ENCODE data around the gene VPS13D.

GRCh38 chr1:12371053-12371452, 141.2 kb downstream of the VPS13D start:
- TF ChIP-seq, protein P1, sequence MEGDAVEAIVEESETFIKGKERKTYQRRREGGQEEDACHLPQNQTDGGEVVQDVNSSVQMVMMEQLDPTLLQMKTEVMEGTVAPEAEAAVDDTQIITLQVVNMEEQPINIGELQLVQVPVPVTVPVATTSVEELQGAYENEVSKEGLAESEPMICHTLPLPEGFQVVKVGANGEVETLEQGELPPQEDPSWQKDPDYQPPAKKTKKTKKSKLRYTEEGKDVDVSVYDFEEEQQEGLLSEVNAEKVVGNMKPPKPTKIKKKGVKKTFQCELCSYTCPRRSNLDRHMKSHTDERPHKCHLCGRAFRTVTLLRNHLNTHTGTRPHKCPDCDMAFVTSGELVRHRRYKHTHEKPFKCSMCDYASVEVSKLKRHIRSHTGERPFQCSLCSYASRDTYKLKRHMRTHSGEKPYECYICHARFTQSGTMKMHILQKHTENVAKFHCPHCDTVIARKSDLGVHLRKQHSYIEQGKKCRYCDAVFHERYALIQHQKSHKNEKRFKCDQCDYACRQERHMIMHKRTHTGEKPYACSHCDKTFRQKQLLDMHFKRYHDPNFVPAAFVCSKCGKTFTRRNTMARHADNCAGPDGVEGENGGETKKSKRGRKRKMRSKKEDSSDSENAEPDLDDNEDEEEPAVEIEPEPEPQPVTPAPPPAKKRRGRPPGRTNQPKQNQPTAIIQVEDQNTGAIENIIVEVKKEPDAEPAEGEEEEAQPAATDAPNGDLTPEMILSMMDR (IDR thresholded peaks at IDR 0.05; ENCODE audit: borderline replicate concordance, extremely low read depth, low read length, poor library complexity, severe bottlenecking), result no peak
- no peak for TF ChIP-seq EZH2 (IDR thresholded peaks at IDR 0.05; ENCODE audit: borderline replicate concordance, low read depth, low read length, severe bottlenecking)
